Thymus (tissue), 11 donors: Measurements from ENCODE around the gene EHD3. TPM values are rescaled to one million over a fixed set of nuclear protein-coding genes. Genes with fewer than 3 reads are reported as not detected.

Source experiments
- DNase-seq, 9 donors: peaks; one replicate each; pipeline ENCODE4 v3.0.0-alpha.2; 2013; ENCODE audit warnings: low spot score in 9 of 9, low read depth in 6 of 9, missing footprints in 1 of 9
- H3K27ac ChIP-seq, 2 donors: one replicate each; pipeline ENCODE4 v1.5.1; 2013; ENCODE audit warnings: control low read depth in 1 of 2, low read depth in 1 of 2, low read length in 1 of 2, mild to moderate bottlenecking in 1 of 2, moderate library complexity in 1 of 2
- H3K27me3 ChIP-seq, 2 donors: one replicate each; pipeline ENCODE4 v1.5.1; 2013; ENCODE audit warnings: low read length in 1 of 2; ENCODE audit not compliant: control insufficient read depth in 2 of 2, insufficient read depth in 1 of 2
- H3K36me3 ChIP-seq, 2 donors: one replicate each; pipeline ENCODE4 v1.5.1; 2013; ENCODE audit warnings: low read length in 1 of 2, mild to moderate bottlenecking in 1 of 2, moderate library complexity in 1 of 2; ENCODE audit not compliant: control insufficient read depth in 2 of 2, insufficient read depth in 2 of 2
- H3K4me1 ChIP-seq, 2 donors: one replicate each; pipeline ENCODE4 v1.5.1; 2013; ENCODE audit warnings: low read length in 2 of 2; ENCODE audit not compliant: control insufficient read depth in 2 of 2, insufficient read depth in 2 of 2
- H3K4me3 ChIP-seq, 2 donors: one replicate each; pipeline ENCODE4 v1.5.1; 2013; ENCODE audit warnings: low read length in 2 of 2, control low read depth in 1 of 2, mild to moderate bottlenecking in 1 of 2
- H3K9me3 ChIP-seq, 2 donors: one replicate each; pipeline ENCODE4 v1.5.1; 2013; ENCODE audit warnings: low read length in 1 of 2, mild to moderate bottlenecking in 1 of 2; ENCODE audit not compliant: control insufficient read depth in 2 of 2, insufficient read depth in 1 of 2
- WGBS: extraction: QIAGEN DNeasy Blood & Tissue Kit; methylation state at CpG from one replicate; pipeline ENCODE4 v1.1.7; 2013; 5-methylcytosine and 5-hydroxymethylcytosine counted together
- polyA plus RNA-seq: library from polyadenylated mRNA; stranded (reverse); fragments of 200-250 nt; gene quantifications from one replicate; pipeline ENCODE4 v1.2.3, GENCODE V29; 2013
- total RNA-seq: library from RNA; stranded (reverse); fragments of 120-200 nt; gene quantifications from one replicate; pipeline ENCODE4 v1.2.4, GENCODE V29; 2013
- donor health status: healthy.

The EHD3 gene
- total and polyA plus RNA-seq, 2 donors: 2.7 to 4.2 TPM

GRCh38 chr2:31255911-31256571 lies 22.1 kb downstream of the EHD3 start:
- H3K27ac ChIP-seq: no peak overlapping the region
- WGBS: 95% methylated on average over 11 of the region's 11 CpGs
- no peak for DNase-seq
- H3K27me3 ChIP-seq: no peaks in the 10 kb centered on the region
- no peak overlapping the region for H3K4me3 ChIP-seq
- H3K9me3 ChIP-seq: no peaks in the 10 kb centered on the region
- peaks cover 0 to 2% of the 10 kb centered on the region in 2 donors for H3K4me1 ChIP-seq
- H3K36me3 ChIP-seq: no peaks in the 10 kb centered on the region

DNA sequence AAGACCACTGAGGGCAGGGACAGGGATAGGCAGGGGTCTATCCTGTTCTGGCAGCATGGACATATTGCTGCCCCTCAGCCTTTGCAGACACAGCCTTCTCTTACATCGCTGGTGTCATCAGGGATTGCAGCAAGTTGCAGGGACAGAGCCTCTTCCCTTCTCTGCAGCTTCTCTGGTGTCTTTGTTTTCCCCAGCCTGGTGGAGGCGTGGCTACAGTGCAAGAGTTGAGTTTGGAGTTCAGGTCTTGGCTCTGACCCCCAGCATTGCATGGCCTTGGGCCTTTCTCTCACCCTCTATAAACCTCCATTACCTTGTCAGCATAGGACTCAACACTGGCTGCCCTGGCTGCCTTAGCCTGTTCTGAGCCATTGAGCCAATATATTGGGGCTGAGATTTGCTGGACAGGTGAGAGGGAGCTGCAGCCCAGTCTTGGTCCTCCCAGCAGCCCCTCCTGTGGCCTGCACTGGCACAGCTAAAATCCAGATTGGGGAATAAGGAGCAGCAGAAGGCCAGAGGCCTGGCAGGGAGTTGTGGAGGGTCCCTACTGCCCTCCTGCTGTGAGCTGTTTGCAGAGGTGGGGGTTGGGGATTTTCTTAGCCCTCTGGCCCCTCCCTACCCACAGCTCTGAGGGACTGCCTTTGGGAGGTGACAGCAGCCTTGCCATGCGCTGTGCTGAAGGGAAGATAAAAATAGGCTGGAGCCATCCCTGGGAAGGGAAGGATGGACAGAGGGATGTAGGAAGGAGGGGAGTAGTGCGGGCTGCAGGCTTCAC lies 22.8 kb downstream of the EHD3 start:
- H3K27ac ChIP-seq: no peak overlapping the region
- H3K9me3 ChIP-seq: no peaks in the 10 kb centered on the region
- WGBS: 94% methylated on average over 4 of the region's 4 CpGs
- H3K4me3 ChIP-seq: no peak overlapping the region
- H3K36me3 ChIP-seq: no peaks in the 10 kb centered on the region
- peaks cover 0 to 2% of the 10 kb centered on the region in 2 donors for H3K4me1 ChIP-seq
- H3K27me3 ChIP-seq: no peaks in the 10 kb centered on the region
- no peak for DNase-seq

GRCh38 chr2:31258351-31258750 lies 24.4 kb downstream of the EHD3 start:
- no peaks in the 10 kb centered on the region for H3K36me3 ChIP-seq
- WGBS: 95% methylated on average over 5 of the region's 5 CpGs
- no peaks in the 10 kb centered on the region for H3K9me3 ChIP-seq

DNA sequence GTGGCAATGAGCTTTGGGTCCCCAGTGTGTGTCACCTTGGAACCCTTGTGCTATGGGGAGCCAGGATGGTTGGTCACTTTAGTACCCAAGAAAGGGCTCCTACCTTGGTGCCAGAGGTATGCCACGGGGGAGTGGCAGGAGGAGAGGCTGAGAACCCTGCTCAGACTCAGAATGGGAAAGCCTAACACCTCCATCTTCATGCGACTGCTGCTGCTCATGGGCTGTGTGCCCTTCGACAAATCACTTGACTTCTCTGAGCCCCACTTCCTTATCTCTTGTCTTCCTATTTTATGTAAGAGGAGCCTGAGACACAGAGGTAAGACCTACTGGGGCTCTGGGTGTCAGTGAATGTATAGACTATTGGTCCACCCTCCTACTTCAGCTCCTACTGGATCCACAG lies 25.1 kb downstream of the EHD3 start:
- no peak for DNase-seq
- H3K4me3 ChIP-seq: no peak overlapping the region
- peaks cover 0 to 2% of the 10 kb centered on the region in 2 donors for H3K4me1 ChIP-seq
- no peaks in the 10 kb centered on the region for H3K36me3 ChIP-seq
- H3K27ac ChIP-seq: no peak overlapping the region
- H3K27me3 ChIP-seq: no peaks in the 10 kb centered on the region
- WGBS: 97% methylated on average over 3 of the region's 3 CpGs
- no peaks in the 10 kb centered on the region for H3K9me3 ChIP-seq

More at GRCh38 chr2:31258351-31258750, 24.4 kb downstream of the EHD3 start:
- Histone ChIP-seq H3K27me3 (no peaks in the 10 kb centered on the region), H3K4me1 (peaks cover 0 to 2% of the 10 kb centered on the region in 2 donors), H3K27ac (no peak overlapping the region), H3K4me3 (no peak overlapping the region)
- no peak for DNase-seq

- Histone ChIP-seq H3K27me3 (no peaks in the 10 kb centered on the region), H3K9me3 (no peaks in the 10 kb centered on the region), H3K36me3 (no peaks in the 10 kb centered on the region), H3K4me3 (no peak overlapping the region), H3K27ac (no peak overlapping the region), H3K4me1 (peaks cover 0 to 2% of the 10 kb centered on the region in 2 donors)
- 97% methylated on average over 4 of the region's 4 CpGs for WGBS
- DNase-seq: no peak
Observed at GRCh38 chr2:31260870-31261269, 26.9 kb downstream of the EHD3 start.

DNA sequence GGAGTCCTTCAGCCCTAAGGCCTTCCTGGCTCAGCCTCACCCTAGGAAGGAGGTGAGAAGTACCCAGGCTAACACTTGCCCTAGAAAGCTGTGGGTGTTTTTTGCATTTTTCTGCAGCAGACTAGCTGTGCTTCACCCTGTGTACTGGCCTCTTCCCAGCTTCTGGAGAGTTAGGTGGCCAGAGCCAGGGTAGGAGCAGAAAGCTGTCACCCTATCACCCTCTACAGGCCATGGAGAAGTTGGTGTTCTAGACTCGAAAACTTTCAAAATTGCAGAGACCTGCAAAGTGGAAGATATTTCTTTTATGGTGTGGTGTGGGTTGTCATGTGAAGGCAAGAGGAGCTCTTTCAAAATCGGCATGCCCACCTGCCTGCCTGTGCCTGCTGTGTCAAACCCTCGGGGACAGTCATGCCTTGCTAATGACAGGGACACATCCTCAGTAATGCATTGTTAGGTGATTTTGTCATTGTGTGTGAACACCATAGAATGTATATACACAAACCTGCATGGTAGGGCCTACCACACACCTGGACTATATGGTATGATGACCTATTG lies 29.8 kb downstream of the EHD3 start:
- no peaks in the 10 kb centered on the region for H3K9me3 ChIP-seq
- no peaks in the 10 kb centered on the region for H3K4me1 ChIP-seq
- 96% methylated on average over 3 of the region's 3 CpGs for WGBS
- no peak overlapping the region for H3K27ac ChIP-seq
- no peaks in the 10 kb centered on the region for H3K36me3 ChIP-seq
- no peaks in the 10 kb centered on the region for H3K27me3 ChIP-seq
- no peak for DNase-seq
- no peak overlapping the region for H3K4me3 ChIP-seq

GRCh38 chr2:31265234-31265633 lies 31.3 kb downstream of the EHD3 start:
- DNase-seq: no peak
- Histone ChIP-seq H3K36me3 (no peaks in the 10 kb centered on the region), H3K4me1 (no peaks in the 10 kb centered on the region), H3K4me3 (no peak overlapping the region), H3K27ac (no peak overlapping the region), H3K9me3 (no peaks in the 10 kb centered on the region), H3K27me3 (no peaks in the 10 kb centered on the region)
- WGBS: 98% methylated on average over 6 of the region's 6 CpGs

DNA sequence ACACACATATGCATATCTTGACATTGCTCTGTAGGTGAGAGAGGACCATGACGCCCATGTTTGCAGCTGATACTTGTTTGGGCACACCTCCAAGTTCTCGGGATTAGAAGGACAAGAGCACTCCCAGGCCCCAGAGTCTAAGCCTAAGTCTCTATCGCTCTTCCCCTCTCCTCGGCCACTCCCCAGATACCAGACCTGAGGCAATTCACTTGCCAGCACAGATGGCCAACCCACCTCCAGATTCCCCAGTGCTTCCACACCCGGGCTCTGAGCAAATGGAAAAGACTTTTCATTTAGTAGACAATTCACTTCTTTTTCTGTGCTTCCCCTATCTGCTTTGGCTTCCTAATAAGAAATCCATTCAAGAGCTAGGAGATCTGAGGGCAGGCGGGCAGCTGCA lies 32.9 kb downstream of the EHD3 start:
- H3K4me1 ChIP-seq: no peaks in the 10 kb centered on the region

GRCh38 chr2:31267437-31268120 lies 33.6 kb downstream of the EHD3 start:
- H3K9me3 ChIP-seq: no peaks in the 10 kb centered on the region
- WGBS: 96% methylated on average over 8 of the region's 8 CpGs
- H3K4me1 ChIP-seq: no peaks in the 10 kb centered on the region
- H3K4me3 ChIP-seq: no peak overlapping the region
- no peak for DNase-seq
- no peaks in the 10 kb centered on the region for H3K27me3 ChIP-seq
- no peaks in the 10 kb centered on the region for H3K36me3 ChIP-seq
- H3K27ac ChIP-seq: no peak overlapping the region

More for the DNA sequence above, 32.9 kb downstream of the EHD3 start:
- no peak overlapping the region for H3K27ac ChIP-seq
- H3K9me3 ChIP-seq: no peaks in the 10 kb centered on the region
- DNase-seq: no peak
- no peak overlapping the region for H3K4me3 ChIP-seq
- no peaks in the 10 kb centered on the region for H3K27me3 ChIP-seq
- H3K36me3 ChIP-seq: no peaks in the 10 kb centered on the region
- 97% methylated on average over 6 of the region's 6 CpGs for WGBS
